K562 (cell line): ENCODE data around the gene KCNN4. TPM values are rescaled to one million over a fixed set of nuclear protein-coding genes. Genes with fewer than 3 reads are reported as not detected.

ENCODE experiments used
- ASH1L ChIP-seq: fragments of 450-650 bp; IDR thresholded peaks from 2 replicates; pipeline ENCODE4 v1.6.1; 2018; ENCODE audit warnings: borderline replicate concordance, mild to moderate bottlenecking, low read depth; ENCODE audit not compliant: partially characterized antibody
- ATF7 ChIP-seq: fragments of 450-650 bp; IDR thresholded peaks from 2 replicates; pipeline ENCODE4 v1.7.1; 2014; ENCODE audit warnings: mild to moderate bottlenecking, moderate library complexity
- BRD9 ChIP-seq: fragments of 450-650 bp; IDR thresholded peaks from 2 replicates; pipeline ENCODE4 v1.6.1; 2018; ENCODE audit warnings: low read depth; ENCODE audit not compliant: partially characterized antibody
- DMBX1 ChIP-seq: fragments of 250-450 bp; sonication (Bioruptor Pico); IDR thresholded peaks from 2 replicates; pipeline ENCODE4 v1.8.0; 2022; ENCODE audit warnings: inconsistent platforms, mild to moderate bottlenecking, moderate library complexity, borderline replicate concordance
- EHMT2 ChIP-seq: fragments of 450-650 bp; IDR thresholded peaks from 2 replicates; pipeline ENCODE4 v1.6.1; 2018; ENCODE audit warnings: antibody characterized with exemption
- ESRRA ChIP-seq: fragments of 450-650 bp; IDR thresholded peaks from 2 replicates; pipeline ENCODE4 v1.6.1; 2014; ENCODE audit warnings: low read depth, mild to moderate bottlenecking, moderate library complexity, borderline replicate concordance
- FOXJ3 ChIP-seq: sonication (generic); formaldehyde crosslinking; IDR thresholded peaks from 2 replicates; pipeline ENCODE4 v1.4.0; 2020; ENCODE audit warnings: mild to moderate bottlenecking, missing genetic modification reagents
- GABPB1 ChIP-seq: sonication (generic); formaldehyde crosslinking; IDR thresholded peaks from 2 replicates; pipeline ENCODE4 v1.8.0; 2022; ENCODE audit warnings: mild to moderate bottlenecking, missing genetic modification reagents
- HMG20A ChIP-seq: fragments of 450-650 bp; formaldehyde crosslinking; conservative IDR thresholded peaks from 2 replicates; pipeline ENCODE4 v1.4.0; 2020; ENCODE audit warnings: mild to moderate bottlenecking, mixed read lengths
- HNRNPL ChIP-seq: fragments of 200-400 bp; formaldehyde crosslinking; IDR thresholded peaks from 2 replicates; pipeline ENCODE4 v1.6.1; 2017; ENCODE audit warnings: low read depth, mild to moderate bottlenecking, low read length
- MBD1 ChIP-seq: fragments of 250-450 bp; sonication (Bioruptor Pico); IDR thresholded peaks from 2 replicates; pipeline ENCODE4 v1.8.0; 2022; ENCODE audit warnings: inconsistent platforms
- MTA3 ChIP-seq: fragments of 450-650 bp; formaldehyde crosslinking; IDR thresholded peaks from 2 replicates; pipeline ENCODE4 v1.6.1; 2017; ENCODE audit warnings: mild to moderate bottlenecking, borderline replicate concordance
- PHTF2 ChIP-seq: fragments of 250-450 bp; sonication (Bioruptor Pico); IDR thresholded peaks from 2 replicates; pipeline ENCODE4 v1.5.0; 2021; ENCODE audit warnings: mild to moderate bottlenecking
- RNF2 ChIP-seq: sonication (generic); IDR thresholded peaks from 2 replicates; pipeline ENCODE4 v1.6.1; 2016
- USF1 ChIP-seq: sonication (generic); formaldehyde crosslinking; IDR thresholded peaks from 2 replicates; pipeline ENCODE4 v1.9.0; 2022; ENCODE audit warnings: mild to moderate bottlenecking, missing genetic modification reagents
- ZBTB26 ChIP-seq: fragments of 450-650 bp; formaldehyde crosslinking; IDR thresholded peaks from 2 replicates; pipeline ENCODE4 v1.4.0; 2022; ENCODE audit warnings: missing genetic modification characterization
- ZBTB33 ChIP-seq: sonication (generic); formaldehyde crosslinking; IDR thresholded peaks from 2 replicates; pipeline ENCODE4 v1.8.1; 2023; ENCODE audit warnings: mild to moderate bottlenecking, missing genetic modification reagents
- ZFP36 ChIP-seq: fragments of 150-350 bp; IDR thresholded peaks from 2 replicates; pipeline ENCODE4 v1.6.1; 2018; ENCODE audit warnings: low read length, low read depth; ENCODE audit not compliant: partially characterized antibody
- ZHX1 ChIP-seq: fragments of 150-350 bp; conservative IDR thresholded peaks from 2 replicates; pipeline ENCODE4 v1.6.1; 2014; ENCODE audit warnings: low read length
- ZNF134 ChIP-seq: fragments of 250-450 bp; sonication (Bioruptor Pico); conservative IDR thresholded peaks from 2 replicates; pipeline ENCODE4 v1.4.0; 2020
- polyA plus RNA-seq, 8 experiments: library from polyadenylated mRNA; depleted of rRNA in 4 of 8; stranded (reverse) in 5 of 8; unstranded in 3 of 8; fragments of >200 nt; fragmentation: Nextera tagmentation in 2 of 8; fragmentation: Illumina TruSeq in 1 of 8; extraction: Ambion mirVana in 2 of 8; extraction: Trizol in 1 of 8; gene quantifications; 2 replicates each; pipeline versions ENCODE4 v1.2.1 to v1.2.3, GENCODE V29; 2011 to 2014; ENCODE audit warnings: inconsistent platforms in 1 of 8, missing spikeins in 1 of 8
- total RNA-seq, 7 experiments: library from RNA; depleted of rRNA in 6 of 7; stranded (reverse); fragments of >200 nt in 6 of 7; fragmentation: Illumina TruSeq in 2 of 7; extraction: Trizol in 2 of 7; gene quantifications; 2 replicates each; pipeline versions ENCODE4 v1.2.1 to v1.2.3, GENCODE V29; 2011 to 2021; ENCODE audit warnings: low replicate concordance in 1 of 7

KCNN4 gene
- total and polyA plus RNA-seq, 9 of the 15 experiments (the other 6 are each of a cell fraction or from before 2014, with no cell fraction given): 0.53 to 37.7 (median 25.9) TPM

- TF ChIP-seq ZFP36 (no peak), ZNF134 (CRISPR knock-in tag) (0 out of 2 replicates have a peak, but pooled peaks have one; percentile 52), GABPB1 (peak; percentile 85), PHTF2 (CRISPR knock-in tag) (no peak), ZBTB33 (CRISPR knock-in tag) (peak; percentile 88), ZHX1 (0 out of 2 replicates have a peak, but pooled peaks have one; percentile 73), DMBX1 (CRISPR knock-in tag) (peak; percentile 45), MTA3 (peak; percentile 94), ASH1L (no peak), ZBTB26 (CRISPR knock-in tag) (no peak), FOXJ3 (CRISPR knock-in tag) (no peak), HNRNPL (peak; percentile 96), EHMT2 (no peak), USF1 (peak; percentile 82), MBD1 (CRISPR knock-in tag) (no peak), BRD9 (peak; percentile 17), RNF2 (peak; percentile 98), ATF7 (peak; percentile 85), HMG20A (no peak), ESRRA (peak; percentile 87; the same call in 1 of the 2 replicates)
These were observed 6.5 kb downstream of the KCNN4 start (continued) for GRCh38 chr19:43774103-43774939.
